Measurements from ENCODE around the gene MYT1. TPM values are rescaled to one million over a fixed set of nuclear protein-coding genes. Genes with fewer than 3 reads are reported as not detected.

The MYT1 gene
- total RNA-seq, 3 donors from 2014 or later (not counting 1 experiment from before 2014, with no cell fraction given) = not detected

DNA sequence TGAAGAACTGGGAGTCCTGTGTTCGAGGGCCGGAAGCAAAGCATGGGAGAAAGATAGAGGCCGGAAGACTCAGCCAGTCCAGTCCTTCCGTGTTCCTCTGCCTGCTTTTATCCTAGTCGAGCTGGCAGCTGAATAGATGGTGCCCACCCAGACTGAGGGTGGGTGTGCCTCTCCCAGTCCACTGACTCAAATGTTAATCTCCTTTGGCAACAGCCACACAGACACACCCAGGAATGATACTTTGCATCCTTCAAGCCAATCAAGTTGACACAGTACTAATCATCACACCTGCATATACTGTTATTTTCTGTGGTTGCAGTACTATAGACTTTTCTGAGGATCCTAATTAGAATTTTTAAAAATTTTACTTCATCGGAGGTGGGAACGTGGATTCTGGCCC is 112.6 kb downstream of the MYT1 start:
- H3K4me1 ChIP-seq (ENCODE audit: control insufficient read depth, insufficient read depth, low read length) = peaks cover 35% of the 10 kb centered on the region
- no peaks in the 10 kb centered on the region for H3K9me3 ChIP-seq (ENCODE audit: control insufficient read depth, insufficient read depth, low read length)
- H3K9me3 Mint-ChIP-seq = no peaks in the 10 kb centered on the region
- no peak overlapping the region for H3K4me3 ChIP-seq (ENCODE audit: low read length)
- 97% methylated on average over 7 of the region's 7 CpGs for WGBS (ENCODE audit: insufficient coverage)
- ATAC-seq = no peak
- H3K27ac Mint-ChIP-seq = peak overlapping the region in 1 of 2 donors; percentile 4
- DNase-seq = no peak
- peaks cover 13 to 38% of the 10 kb centered on the region in 2 donors for H3K4me1 Mint-ChIP-seq
- no peaks in the 10 kb centered on the region for H3K27me3 ChIP-seq (ENCODE audit: control insufficient read depth, insufficient read depth, low read length)
- TF ChIP-seq, protein P1, sequence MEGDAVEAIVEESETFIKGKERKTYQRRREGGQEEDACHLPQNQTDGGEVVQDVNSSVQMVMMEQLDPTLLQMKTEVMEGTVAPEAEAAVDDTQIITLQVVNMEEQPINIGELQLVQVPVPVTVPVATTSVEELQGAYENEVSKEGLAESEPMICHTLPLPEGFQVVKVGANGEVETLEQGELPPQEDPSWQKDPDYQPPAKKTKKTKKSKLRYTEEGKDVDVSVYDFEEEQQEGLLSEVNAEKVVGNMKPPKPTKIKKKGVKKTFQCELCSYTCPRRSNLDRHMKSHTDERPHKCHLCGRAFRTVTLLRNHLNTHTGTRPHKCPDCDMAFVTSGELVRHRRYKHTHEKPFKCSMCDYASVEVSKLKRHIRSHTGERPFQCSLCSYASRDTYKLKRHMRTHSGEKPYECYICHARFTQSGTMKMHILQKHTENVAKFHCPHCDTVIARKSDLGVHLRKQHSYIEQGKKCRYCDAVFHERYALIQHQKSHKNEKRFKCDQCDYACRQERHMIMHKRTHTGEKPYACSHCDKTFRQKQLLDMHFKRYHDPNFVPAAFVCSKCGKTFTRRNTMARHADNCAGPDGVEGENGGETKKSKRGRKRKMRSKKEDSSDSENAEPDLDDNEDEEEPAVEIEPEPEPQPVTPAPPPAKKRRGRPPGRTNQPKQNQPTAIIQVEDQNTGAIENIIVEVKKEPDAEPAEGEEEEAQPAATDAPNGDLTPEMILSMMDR (IDR thresholded peaks at IDR 0.05) = no peak
- H3K27me3 Mint-ChIP-seq (ENCODE audit: low read depth in 2 of 2) = no peaks in the 10 kb centered on the region
- H3K36me3 Mint-ChIP-seq = no peaks in the 10 kb centered on the region
- peaks cover 26% of the 10 kb centered on the region for H3K36me3 ChIP-seq (ENCODE audit: control insufficient read depth, insufficient read depth, low read length)
- intact Hi-C loops (cut with micrococcal nuclease) = no loop called here
- H3K4me3 Mint-ChIP-seq = no peak overlapping the region
- H3K27ac ChIP-seq (ENCODE audit: low read length) = no peak overlapping the region

DNA sequence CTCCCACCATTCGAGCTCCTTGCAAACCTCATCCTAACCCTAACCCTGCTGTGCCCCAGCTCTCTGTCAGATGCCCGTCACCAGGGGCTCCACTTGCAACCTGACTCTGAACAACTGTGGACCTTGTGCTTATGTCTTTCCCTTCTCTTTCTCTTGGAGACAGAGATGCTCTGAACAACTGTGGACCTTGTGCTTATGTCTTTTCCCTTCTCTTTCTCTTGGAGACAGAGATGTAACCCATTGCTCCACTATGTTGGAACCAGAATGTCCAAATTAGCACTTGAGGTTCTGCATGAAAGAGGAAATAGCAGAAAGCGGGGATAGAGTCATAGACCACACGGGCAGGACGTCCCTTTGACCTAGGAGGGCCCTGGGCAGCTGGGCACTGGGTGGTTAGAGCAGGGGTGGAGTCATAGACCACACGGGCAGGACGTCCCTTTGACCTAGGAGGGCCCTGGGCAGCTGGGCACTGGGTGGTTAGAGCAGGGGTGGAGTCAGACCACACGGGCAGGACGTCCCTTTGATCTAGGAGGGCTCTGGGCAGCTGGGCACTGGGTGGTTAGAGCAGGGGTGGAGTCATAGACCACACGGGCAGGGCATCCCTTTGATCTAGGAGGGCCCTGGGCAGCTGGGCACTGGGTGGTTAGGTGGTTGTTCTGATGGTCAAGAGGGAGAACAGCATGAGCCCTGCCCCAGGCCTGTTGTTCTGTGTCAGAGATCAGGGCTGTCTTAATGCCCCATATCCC is 113.5 kb downstream of the MYT1 start:
- Mint-ChIP-seq H3K27me3 (ENCODE audit: low read depth in 2 of 2) (no peaks in the 10 kb centered on the region), H3K27ac (peak overlapping the region in 1 of 2 donors; percentile 4), H3K4me3 (no peak overlapping the region), H3K9me3 (no peaks in the 10 kb centered on the region), H3K4me1 (peaks cover 14 to 37% of the 10 kb centered on the region in 2 donors), H3K36me3 (no peaks in the 10 kb centered on the region)
- Histone ChIP-seq H3K4me1 (ENCODE audit: control insufficient read depth, insufficient read depth, low read length) (peaks cover 35% of the 10 kb centered on the region), H3K9me3 (ENCODE audit: control insufficient read depth, insufficient read depth, low read length) (no peaks in the 10 kb centered on the region), H3K27ac (ENCODE audit: low read length) (no peak overlapping the region), H3K27me3 (ENCODE audit: control insufficient read depth, insufficient read depth, low read length) (no peaks in the 10 kb centered on the region), H3K36me3 (ENCODE audit: control insufficient read depth, insufficient read depth, low read length) (peaks cover 26% of the 10 kb centered on the region), H3K4me3 (ENCODE audit: low read length) (no peak overlapping the region)
- intact Hi-C loops (cut with micrococcal nuclease) = no loop called here
- TF ChIP-seq, protein P1 (IDR thresholded peaks at IDR 0.05) = no peak
- ATAC-seq (peak in 2 of 3 donors; percentile 18 to 48), DNase-seq (no peak)
- WGBS (ENCODE audit: insufficient coverage) = 47% methylated on average over 10 of the region's 10 CpGs

DNA sequence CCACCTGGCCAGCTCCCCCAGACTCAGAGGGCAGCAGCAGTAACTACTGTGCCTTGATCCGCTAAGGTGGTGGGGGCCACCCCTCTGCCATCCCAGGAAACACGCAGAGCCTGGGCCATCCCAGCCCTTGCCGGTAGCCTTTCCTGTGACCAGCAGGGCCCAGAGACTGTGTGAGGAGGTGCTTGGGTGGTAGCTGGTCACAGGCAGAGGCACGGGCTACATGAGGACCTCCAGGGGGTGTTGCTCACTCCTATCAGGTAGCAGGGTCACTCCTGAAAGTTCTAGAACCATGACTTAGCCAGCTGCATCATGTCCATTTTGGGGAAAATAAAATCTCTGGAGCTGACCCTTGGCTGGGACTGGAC is 114.0 kb downstream of the MYT1 start:
- Histone ChIP-seq H3K27me3 (ENCODE audit: control insufficient read depth, insufficient read depth, low read length) (no peaks in the 10 kb centered on the region), H3K4me1 (ENCODE audit: control insufficient read depth, insufficient read depth, low read length) (peaks cover 35% of the 10 kb centered on the region), H3K9me3 (ENCODE audit: control insufficient read depth, insufficient read depth, low read length) (no peaks in the 10 kb centered on the region), H3K36me3 (ENCODE audit: control insufficient read depth, insufficient read depth, low read length) (peaks cover 21% of the 10 kb centered on the region), H3K27ac (ENCODE audit: low read length) (no peak overlapping the region), H3K4me3 (ENCODE audit: low read length) (no peak overlapping the region)
- 77% methylated on average over 4 of the region's 4 CpGs for WGBS (ENCODE audit: insufficient coverage)
- TF ChIP-seq, protein P1 (IDR thresholded peaks at IDR 0.05) = no peak
- no peaks in the 10 kb centered on the region for H3K36me3 Mint-ChIP-seq
- DNase-seq (no peak), ATAC-seq (no peak)
- no peak overlapping the region for H3K27ac Mint-ChIP-seq
- H3K4me3 Mint-ChIP-seq = no peak overlapping the region
- H3K9me3 Mint-ChIP-seq = no peaks in the 10 kb centered on the region
- no peaks in the 10 kb centered on the region for H3K27me3 Mint-ChIP-seq (ENCODE audit: low read depth in 2 of 2)
- peaks cover 14 to 37% of the 10 kb centered on the region in 2 donors for H3K4me1 Mint-ChIP-seq
- intact Hi-C loops (cut with micrococcal nuclease) = no loop called here
